ENCODE results near the gene LTA. TPM values are rescaled to one million over a fixed set of nuclear protein-coding genes. Genes with fewer than 3 reads are reported as not detected.

LTA gene
- polyA plus RNA-seq, 3 donors: 0.26 to 0.28 TPM; not detected in 1

DNA sequence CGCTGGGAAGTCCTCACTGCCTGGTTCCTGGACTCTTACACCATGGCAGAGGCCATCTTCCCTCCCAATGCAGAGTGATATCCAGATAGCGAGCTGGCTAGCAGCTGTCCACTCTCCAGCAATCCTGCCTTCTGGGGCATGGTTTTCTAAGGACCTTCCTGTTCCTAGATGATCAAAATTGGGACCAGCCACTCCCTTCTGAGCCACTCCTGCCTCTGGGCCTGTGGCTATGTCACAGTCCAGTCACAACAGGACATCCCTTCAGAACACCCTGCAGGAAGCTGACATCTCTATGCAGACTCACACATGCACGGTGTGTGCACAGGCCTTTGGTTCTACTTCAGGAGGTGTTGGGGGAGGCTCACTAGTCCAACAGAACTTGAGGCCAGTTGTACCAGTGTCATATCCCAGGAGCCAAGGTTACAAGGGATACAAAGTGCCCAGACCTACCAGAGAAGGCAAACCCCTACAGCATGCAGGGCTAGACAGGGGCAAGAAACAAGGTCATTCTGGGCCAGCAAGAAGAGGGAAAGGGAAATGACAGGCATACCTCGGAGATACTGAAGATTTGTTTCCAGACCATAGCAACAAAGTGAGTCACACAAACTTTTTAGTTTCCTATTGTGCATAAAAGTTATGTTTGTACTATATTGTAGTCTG lies 46.0 kb upstream of the LTA start:
- Histone ChIP-seq H3K9me3 (replicated peaks in 1 of 2; ENCODE audit: control insufficient read depth in 1 of 2, insufficient read depth in 1 of 2, low read length in 2 of 2) (no peaks in the 10 kb centered on the region), H3K36me3 (replicated peaks in 1 of 2; ENCODE audit: control insufficient read depth in 1 of 2, insufficient read depth in 2 of 2, low read length in 2 of 2) (peaks cover 17 to 19% of the 10 kb centered on the region in 2 donors), H3K4me2 (replicated peaks; ENCODE audit: extremely low read depth, low read length, poor library complexity, severe bottlenecking) (no peak overlapping the region), H3K9ac (ENCODE audit: insufficient read depth, low read length, poor library complexity, severe bottlenecking) (no peak overlapping the region), H3K4me3 (replicated peaks in 1 of 3; ENCODE audit: low read depth in 2 of 3, low read length in 3 of 3) (no peak overlapping the region), H3K27me3 (ENCODE audit: control insufficient read depth in 2 of 2, insufficient read depth in 2 of 2, low read length in 2 of 2) (no peaks in the 10 kb centered on the region), H4K20me1 (ENCODE audit: insufficient read depth, low read length) (peaks cover 30% of the 10 kb centered on the region), H3K79me2 (ENCODE audit: insufficient read depth, low read length) (no peaks in the 10 kb centered on the region), H3K27ac (ENCODE audit: low read depth in 1 of 2, low read length in 2 of 2) (no peak overlapping the region), H3K4me1 (ENCODE audit: control insufficient read depth in 1 of 2, insufficient read depth in 2 of 2, low read length in 2 of 2) (no peaks in the 10 kb centered on the region), H2AFZ (ENCODE audit: insufficient read depth, low read depth, low read length, poor library complexity, severe bottlenecking) (no peak overlapping the region)
- intact Hi-C loops (cut with micrococcal nuclease): no loop called here
- H3K4me1 Mint-ChIP-seq: peaks cover 3% of the 10 kb centered on the region
- peak overlapping the region in 3 of 7 donors; percentile 7 to 45 (median 22) for H3K27ac Mint-ChIP-seq
- H3K4me3 Mint-ChIP-seq: no peak overlapping the region
- no peaks in the 10 kb centered on the region for H3K9me3 Mint-ChIP-seq
- no peak for DNase-seq
- WGBS (ENCODE audit: insufficient coverage): 97% methylated on average over 2 of the region's 4 CpGs
- H3K27me3 Mint-ChIP-seq (ENCODE audit: low read depth in 3 of 3): peaks cover 2 to 3% (median 3%) of the 10 kb centered on the region in 3 donors
- no peak for TF ChIP-seq CTCF (IDR thresholded peaks at IDR 0.05)
- H3K36me3 Mint-ChIP-seq: peaks cover 19 to 20% of the 10 kb centered on the region in 2 donors

GRCh38 chr6:31528307-31528777 lies 43.7 kb upstream of the LTA start:
- no peak for TF ChIP-seq CTCF (IDR thresholded peaks at IDR 0.05)
- Mint-ChIP-seq H3K4me3 (no peak overlapping the region), H3K36me3 (peaks cover 39 to 43% of the 10 kb centered on the region in 2 donors), H3K4me1 (peaks cover 3% of the 10 kb centered on the region), H3K27ac (peak overlapping the region in 4 of 7 donors; percentile 7 to 75 (median 41)), H3K9me3 (no peaks in the 10 kb centered on the region), H3K27me3 (ENCODE audit: low read depth in 3 of 3) (peaks cover 0 to 2% (median 1%) of the 10 kb centered on the region in 3 donors)
- WGBS (ENCODE audit: insufficient coverage): 100% methylated on average over 1 of the region's 4 CpGs
- no peak overlapping the region for H3K4me2 ChIP-seq (replicated peaks; ENCODE audit: extremely low read depth, low read length, poor library complexity, severe bottlenecking)
- no peak overlapping the region for H3K4me3 ChIP-seq (replicated peaks in 1 of 3; ENCODE audit: low read depth in 2 of 3, low read length in 3 of 3)
- H3K9me3 ChIP-seq (replicated peaks in 1 of 2; ENCODE audit: control insufficient read depth in 1 of 2, insufficient read depth in 1 of 2, low read length in 2 of 2): no peaks in the 10 kb centered on the region
- H3K79me2 ChIP-seq (ENCODE audit: insufficient read depth, low read length): peaks cover 14% of the 10 kb centered on the region
- H4K20me1 ChIP-seq (ENCODE audit: insufficient read depth, low read length): peaks cover 53% of the 10 kb centered on the region
- no peak for DNase-seq
- no peaks in the 10 kb centered on the region for H3K4me1 ChIP-seq (ENCODE audit: control insufficient read depth in 1 of 2, insufficient read depth in 2 of 2, low read length in 2 of 2)
- H3K36me3 ChIP-seq (replicated peaks in 1 of 2; ENCODE audit: control insufficient read depth in 1 of 2, insufficient read depth in 2 of 2, low read length in 2 of 2): peaks cover 39 to 42% of the 10 kb centered on the region in 2 donors
- no peak overlapping the region for H3K9ac ChIP-seq (ENCODE audit: insufficient read depth, low read length, poor library complexity, severe bottlenecking)
- intact Hi-C loops (cut with micrococcal nuclease): no loop called here
- H3K27ac ChIP-seq (ENCODE audit: low read depth in 1 of 2, low read length in 2 of 2): no peak overlapping the region
- no peak overlapping the region for H2AFZ ChIP-seq (ENCODE audit: insufficient read depth, low read depth, low read length, poor library complexity, severe bottlenecking)
- no peaks in the 10 kb centered on the region for H3K27me3 ChIP-seq (ENCODE audit: control insufficient read depth in 2 of 2, insufficient read depth in 2 of 2, low read length in 2 of 2)
